T47D (cell line): ENCODE measurements around the gene JPT2.

Source experiments
- DNase-seq, 2 experiments: peaks; one replicate each; pipeline versions ENCODE4 v3.0.0 to v3.0.0-alpha.2; 2011 to 2012; ENCODE audit warnings: low read depth in 1 of 2, low spot score in 1 of 2
- JUND ChIP-seq: IDR thresholded peaks from 2 replicates; pipeline ENCODE4 v1.6.1; 2012; ENCODE audit warnings: low read depth
- in situ Hi-C: cut with HindIII; loops from 2 replicates; pipeline ENCODE4 v1.10.0; 2016; ENCODE audit warnings: low sequenced_read_pairs, low pct_unique_long_range_greater_than_20kb

The JPT2 gene

GRCh38 chr16:1677942-1678499 is at the start of gene JPT2:
Gene JPT2 (plus strand): TSS chr16:1678279. CDS start chr16:1678313, 34 bp downstream.
- DNase-seq: peak; percentile 97 to 99
- no peak for TF ChIP-seq JUND
- in situ Hi-C loops: no loop called here

GRCh38 chr16:1630450-1631213 is 47.4 kb upstream of the JPT2 start:
- DNase-seq: peak in 1 of 2 experiments; percentile 68
- TF ChIP-seq JUND: no peak
- in situ Hi-C loops: no loop called here

- DNase-seq: no peak
- in situ Hi-C loops: no loop called here
- TF ChIP-seq JUND: no peak
Observed at GRCh38 chr16:1631230-1631629, 46.8 kb upstream of the JPT2 start.

- in situ Hi-C loops: no loop called here
- DNase-seq: no peak
- no peak for TF ChIP-seq JUND
Observed at GRCh38 chr16:1631931-1632637, 46.0 kb upstream of the JPT2 start.

- in situ Hi-C loops: no loop called here
- no peak for DNase-seq
- TF ChIP-seq JUND: no peak
Observed at GRCh38 chr16:1632638-1632970, 45.5 kb upstream of the JPT2 start.

- in situ Hi-C loops: no loop called here
- TF ChIP-seq JUND: no peak
- DNase-seq: no peak
Observed at GRCh38 chr16:1633310-1633709, 44.8 kb upstream of the JPT2 start.

- TF ChIP-seq JUND: no peak
- in situ Hi-C loops: no loop called here
Observed at GRCh38 chr16:1634541-1634940, 43.5 kb upstream of the JPT2 start.

GRCh38 chr16:1635070-1635469 is 43.0 kb upstream of the JPT2 start:
- DNase-seq: no peak
- TF ChIP-seq JUND: no peak
- in situ Hi-C loops: no loop called here

More at GRCh38 chr16:1634541-1634940, 43.5 kb upstream of the JPT2 start:
- DNase-seq: no peak

GRCh38 chr16:1637526-1637925 is 40.6 kb upstream of the JPT2 start:
- in situ Hi-C loops: no loop called here
- DNase-seq: no peak
- no peak for TF ChIP-seq JUND

- no peak for TF ChIP-seq JUND
- DNase-seq: no peak
- in situ Hi-C loops: no loop called here
Observed at GRCh38 chr16:1638757-1639156, 39.3 kb upstream of the JPT2 start.

- DNase-seq: no peak
- in situ Hi-C loops: no loop called here
- TF ChIP-seq JUND: no peak
Observed at GRCh38 chr16:1639282-1639681, 38.8 kb upstream of the JPT2 start.

- no peak for DNase-seq
- no peak for TF ChIP-seq JUND
- in situ Hi-C loops: no loop called here
Observed at GRCh38 chr16:1639860-1640259, 38.2 kb upstream of the JPT2 start.

GRCh38 chr16:1640261-1640941 is 37.7 kb upstream of the JPT2 start:
- TF ChIP-seq JUND: no peak
- in situ Hi-C loops: no loop called here
- DNase-seq: no peak
